22Rv1 (cell line): ENCODE data around the gene RPTOR.

Source experiments
- CTCF ChIP-seq: fragments of 450-650 bp; IDR thresholded peaks from 2 replicates; pipeline ENCODE4 v1.5.1; 2017; ENCODE audit warnings: mild to moderate bottlenecking
- ZFX ChIP-seq: fragments of 450-650 bp; IDR thresholded peaks from 2 replicates; pipeline ENCODE4 v1.6.1; 2017; ENCODE audit warnings: antibody characterized with exemption, borderline replicate concordance

- TF ChIP-seq CTCF: no peak
- no peak for TF ChIP-seq ZFX
Observed at GRCh38 chr17:80787881-80788280, 243.2 kb downstream of the RPTOR start.
